Gastroesophageal sphincter (tissue), 4 donors: Measurements from ENCODE around the gene RXRG. TPM values are rescaled to one million over a fixed set of nuclear protein-coding genes. Genes with fewer than 3 reads are reported as not detected.
A peak's percentile ranks its signal among the peaks of the same experiment; 100 is the strongest.

Experiments used
- ATAC-seq: fragments of 150-250 bp; one replicate; pipeline ENCODE4 v1.9.1; 2016; ENCODE audit warnings: mild to moderate bottlenecking, moderate library complexity
- H3K27ac ChIP-seq, 4 donors: fragments of 200-600 bp; sonication (generic) in 3 of 4; 1 replicate in 3 of 4; 2 replicates in 1 of 4; pipeline ENCODE4 v1.5.1; 2016 to 2019
- H3K27me3 ChIP-seq: fragments of 200-600 bp; sonication (generic); one replicate; pipeline ENCODE4 v1.5.1; 2019
- H3K36me3 ChIP-seq, 2 donors: fragments of 200-600 bp; sonication (generic); one replicate each; pipeline ENCODE4 v1.5.1; 2019; ENCODE audit warnings: control low read depth in 1 of 2
- H3K4me1 ChIP-seq, 3 donors: fragments of 200-600 bp; sonication (generic); 1 replicate in 2 of 3; 2 replicates in 1 of 3; pipeline ENCODE4 v1.5.1; 2016 to 2019; ENCODE audit warnings: control low read depth in 2 of 3
- H3K4me3 ChIP-seq, 2 donors: fragments of 200-600 bp; sonication (generic); one replicate each; pipeline ENCODE4 v1.5.1; 2019; ENCODE audit warnings: mild to moderate bottlenecking in 1 of 2, moderate library complexity in 1 of 2
- H3K9me3 ChIP-seq, 3 donors: fragments of 200-600 bp; sonication (generic); one replicate each; pipeline ENCODE4 v1.5.1; 2017 to 2019; ENCODE audit warnings: control low read depth in 2 of 3
- CTCF ChIP-seq, 4 experiments: fragments of 200-600 bp in 2 of 4; fragments of 450-650 bp in 2 of 4; sonication (generic) in 1 of 4; IDR thresholded peaks; one replicate each; pipeline ENCODE4 v1.5.1; 2017 to 2019; ENCODE audit warnings: antibody characterized with exemption in 4 of 4, mild to moderate bottlenecking in 2 of 4, moderate library complexity in 2 of 4
- EP300 ChIP-seq: sonication (generic); formaldehyde crosslinking; IDR thresholded peaks from one replicate; pipeline ENCODE4 v1.6.1; 2017; ENCODE audit warnings: antibody characterized with exemption, mild to moderate bottlenecking
- POLR2A ChIP-seq, 2 donors: fragments of 450-650 bp; IDR thresholded peaks; one replicate each; pipeline ENCODE4 v1.6.1; 2017; ENCODE audit warnings: antibody characterized with exemption in 2 of 2, mild to moderate bottlenecking in 2 of 2, moderate library complexity in 1 of 2
- POLR2AphosphoS5 ChIP-seq: sonication (generic); formaldehyde crosslinking; IDR thresholded peaks from one replicate; pipeline ENCODE4 v1.6.1; 2017; ENCODE audit warnings: antibody characterized with exemption
- WGBS, 2 donors: methylation state at CpG; one replicate each; pipeline ENCODE4 v1.1.5; 2018; ENCODE audit warnings: low coverage in 1 of 2; 5-methylcytosine and 5-hydroxymethylcytosine counted together
- total RNA-seq, 4 donors: library from RNA; depleted of rRNA; stranded (reverse); fragments of >200 nt; gene quantifications; one replicate each; pipeline ENCODE4 v1.1.0, GENCODE V29; 2016

RXRG gene
- total RNA-seq, 4 donors from 2014 or later: 2.4 to 6.4 (median 2.7) TPM

GRCh38 chr1:165443539-165444311 lies 1.2 kb downstream of the RXRG start:
- 21 to 27% methylated on average over 2 of the region's 8 CpGs for WGBS, 2 donors
- H3K36me3 ChIP-seq: no peaks in the 10 kb centered on the region
- ATAC-seq: peak; percentile 46
- H3K9me3 ChIP-seq: no peaks in the 10 kb centered on the region
- TF ChIP-seq POLR2A (IDR thresholded peaks at IDR 0.05) (no peak), EP300 (no peak), POLR2AphosphoS5 (no peak), CTCF (IDR thresholded peaks at IDR 0.05) (no peak)
- H3K27me3 ChIP-seq: peaks cover 58% of the 10 kb centered on the region
- peak overlapping the region in 1 of 2 donors; percentile 47 for H3K4me3 ChIP-seq
- H3K4me1 ChIP-seq: peaks cover 0 to 21% (median 0%) of the 10 kb centered on the region in 3 donors
- H3K27ac ChIP-seq: peak overlapping the region in 2 of 4 donors; percentile 44 to 53

DNA sequence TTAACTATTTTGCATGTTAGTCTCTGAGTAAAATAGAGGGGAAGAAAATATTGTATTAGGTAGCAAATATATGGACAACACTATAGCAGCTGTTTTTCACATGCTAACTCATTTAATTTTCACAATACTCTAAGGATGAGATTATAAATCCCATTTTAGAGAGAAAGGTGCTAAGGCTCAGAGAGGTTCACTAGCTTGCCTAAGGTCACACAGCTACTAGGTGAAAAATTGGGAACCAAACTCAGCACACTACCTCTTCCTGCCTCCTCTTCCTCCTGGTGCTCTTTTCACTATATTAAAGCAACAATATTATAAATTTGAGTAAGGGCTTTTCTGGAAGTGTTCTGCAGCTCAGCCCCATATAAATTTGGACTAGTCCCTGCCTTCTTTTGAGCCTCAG lies 2.3 kb downstream of the RXRG start:
- H3K4me1 ChIP-seq: peaks cover 0 to 21% (median 0%) of the 10 kb centered on the region in 3 donors
- H3K27me3 ChIP-seq: peaks cover 58% of the 10 kb centered on the region
- no peak overlapping the region for H3K4me3 ChIP-seq
- ATAC-seq: no peak
- TF ChIP-seq POLR2AphosphoS5 (no peak), CTCF (IDR thresholded peaks at IDR 0.05) (no peak), EP300 (no peak), POLR2A (IDR thresholded peaks at IDR 0.05) (no peak)
- H3K9me3 ChIP-seq: no peaks in the 10 kb centered on the region
- H3K36me3 ChIP-seq: no peaks in the 10 kb centered on the region
- H3K27ac ChIP-seq: no peak overlapping the region

- TF ChIP-seq CTCF (IDR thresholded peaks at IDR 0.05) (no peak), POLR2A (IDR thresholded peaks at IDR 0.05) (no peak), POLR2AphosphoS5 (no peak), EP300 (no peak)
- ATAC-seq: no peak
- no peaks in the 10 kb centered on the region for H3K9me3 ChIP-seq
- no peak overlapping the region for H3K27ac ChIP-seq
- no peak overlapping the region for H3K4me3 ChIP-seq
- WGBS, 2 donors: 65% methylated on average over 2 of the region's 3 CpGs; no CpG with 5 or more reads in 1 of the 2 donors
- peaks cover 60% of the 10 kb centered on the region for H3K27me3 ChIP-seq
- H3K4me1 ChIP-seq: peaks cover 0 to 21% (median 0%) of the 10 kb centered on the region in 3 donors
- H3K36me3 ChIP-seq: no peaks in the 10 kb centered on the region
Observed at GRCh38 chr1:165442053-165442452, 2.9 kb downstream of the RXRG start.

GRCh38 chr1:165441166-165441880 lies 3.6 kb downstream of the RXRG start:
- Histone ChIP-seq H3K9me3 (no peaks in the 10 kb centered on the region), H3K4me1 (peaks cover 0 to 21% (median 0%) of the 10 kb centered on the region in 3 donors), H3K27ac (no peak overlapping the region), H3K4me3 (no peak overlapping the region), H3K27me3 (peaks cover 59% of the 10 kb centered on the region), H3K36me3 (no peaks in the 10 kb centered on the region)
- no peak for ATAC-seq
- TF ChIP-seq POLR2AphosphoS5 (no peak), CTCF (IDR thresholded peaks at IDR 0.05) (no peak), POLR2A (IDR thresholded peaks at IDR 0.05) (no peak), EP300 (no peak)
- WGBS, 2 donors: 67 to 72% methylated on average over 2 to 4 of the region's 5 CpGs
